Measurements from ENCODE around the gene VARS2.

The VARS2 gene

GRCh38 chr6:30935018-30935417 lies 21.0 kb downstream of the VARS2 start:
- no peaks in the 10 kb centered on the region for H3K4me1 ChIP-seq (ENCODE audit: control insufficient read depth in 1 of 2, insufficient read depth in 2 of 2, low read length in 2 of 2)
- no peaks in the 10 kb centered on the region for H3K36me3 ChIP-seq (ENCODE audit: control insufficient read depth in 1 of 2, insufficient read depth in 2 of 2, low read length in 2 of 2)
- no peak overlapping the region for H3K27ac ChIP-seq (ENCODE audit: low read length)
- H3K27me3 ChIP-seq (ENCODE audit: low read depth, low read length), result no peaks in the 10 kb centered on the region
- no peaks in the 10 kb centered on the region for H3K9me3 ChIP-seq (ENCODE audit: control insufficient read depth in 1 of 2, low read length in 2 of 2)
- H3K4me3 ChIP-seq (ENCODE audit: low read depth in 1 of 2, low read length in 2 of 2), result no peak overlapping the region

GRCh38 chr6:30937265-30937664 lies 23.2 kb downstream of the VARS2 start:
- no peaks in the 10 kb centered on the region for H3K9me3 ChIP-seq (ENCODE audit: control insufficient read depth in 1 of 2, low read length in 2 of 2)
- H3K4me3 ChIP-seq (ENCODE audit: low read depth in 1 of 2, low read length in 2 of 2), result no peak overlapping the region
- H3K27ac ChIP-seq (ENCODE audit: low read length), result no peak overlapping the region
- H3K4me1 ChIP-seq (ENCODE audit: control insufficient read depth in 1 of 2, insufficient read depth in 2 of 2, low read length in 2 of 2), result peaks cover 0 to under 1% of the 10 kb centered on the region in 2 donors
- no peaks in the 10 kb centered on the region for H3K36me3 ChIP-seq (ENCODE audit: control insufficient read depth in 1 of 2, insufficient read depth in 2 of 2, low read length in 2 of 2)
- H3K27me3 ChIP-seq (ENCODE audit: low read depth, low read length), result no peaks in the 10 kb centered on the region

DNA sequence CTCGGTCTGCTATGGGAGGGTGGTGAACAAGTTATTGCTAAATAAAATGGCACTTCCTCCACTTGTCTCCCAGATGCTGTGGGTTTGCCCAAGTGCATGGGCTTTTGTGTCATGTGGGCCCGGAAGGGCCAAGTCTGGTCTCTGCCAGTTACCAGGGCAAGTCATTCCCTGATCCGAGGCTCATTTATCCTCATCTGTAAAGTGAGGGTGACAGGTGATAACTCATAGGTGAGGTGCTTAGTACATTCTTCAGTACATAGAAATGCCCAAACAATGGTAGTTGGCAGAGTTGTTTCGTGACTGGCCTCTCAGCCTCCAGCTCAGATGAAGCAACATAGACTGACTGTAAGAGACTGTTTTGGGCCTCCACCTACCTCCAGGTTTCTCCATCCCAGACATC lies 24.7 kb downstream of the VARS2 start:
- Histone ChIP-seq H3K27ac (ENCODE audit: low read length) (no peak overlapping the region), H3K27me3 (ENCODE audit: low read depth, low read length) (peaks cover 4% of the 10 kb centered on the region), H3K36me3 (ENCODE audit: control insufficient read depth in 1 of 2, insufficient read depth in 2 of 2, low read length in 2 of 2) (no peaks in the 10 kb centered on the region), H3K9me3 (ENCODE audit: control insufficient read depth in 1 of 2, low read length in 2 of 2) (no peaks in the 10 kb centered on the region), H3K4me3 (ENCODE audit: low read depth in 1 of 2, low read length in 2 of 2) (no peak overlapping the region), H3K4me1 (ENCODE audit: control insufficient read depth in 1 of 2, insufficient read depth in 2 of 2, low read length in 2 of 2) (peaks cover 0 to 8% of the 10 kb centered on the region in 2 donors)

GRCh38 chr6:30939473-30939872 lies 25.4 kb downstream of the VARS2 start:
- H3K4me3 ChIP-seq (ENCODE audit: low read depth in 1 of 2, low read length in 2 of 2), result no peak overlapping the region
- H3K27ac ChIP-seq (ENCODE audit: low read length), result no peak overlapping the region
- peaks cover 0 to 8% of the 10 kb centered on the region in 2 donors for H3K4me1 ChIP-seq (ENCODE audit: control insufficient read depth in 1 of 2, insufficient read depth in 2 of 2, low read length in 2 of 2)
- no peaks in the 10 kb centered on the region for H3K9me3 ChIP-seq (ENCODE audit: control insufficient read depth in 1 of 2, low read length in 2 of 2)
- H3K27me3 ChIP-seq (ENCODE audit: low read depth, low read length), result peaks cover 4% of the 10 kb centered on the region
- no peaks in the 10 kb centered on the region for H3K36me3 ChIP-seq (ENCODE audit: control insufficient read depth in 1 of 2, insufficient read depth in 2 of 2, low read length in 2 of 2)

DNA sequence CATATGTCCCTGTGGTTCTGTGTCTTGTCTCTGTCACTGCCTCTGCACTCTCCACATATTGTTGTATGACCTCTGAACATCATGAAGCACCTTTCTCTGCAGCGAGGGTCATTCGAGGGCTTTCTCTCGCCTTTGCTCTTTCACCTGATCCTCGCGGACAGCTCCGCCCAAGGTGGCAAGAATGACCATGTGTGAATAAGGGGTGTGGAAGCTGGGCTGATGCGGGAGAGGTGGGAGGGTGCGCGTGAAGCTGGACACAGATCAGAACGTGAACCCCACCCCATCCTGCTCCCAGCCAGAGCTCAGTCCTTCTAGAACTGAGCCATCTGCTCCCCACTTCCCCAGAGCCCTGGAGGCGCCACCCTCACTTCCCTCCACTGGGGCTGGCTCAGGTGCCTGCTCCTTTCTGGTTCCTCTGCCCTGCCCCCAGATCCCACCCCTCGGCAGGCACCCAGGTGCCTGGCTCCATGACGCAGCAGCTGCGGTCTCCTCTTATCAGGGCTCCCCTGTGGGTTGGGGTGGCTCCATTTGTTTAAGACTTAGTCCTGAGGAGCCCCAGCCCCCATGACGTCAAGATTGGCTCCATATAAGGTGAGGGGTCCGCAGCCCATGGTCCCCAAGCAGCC lies 26.4 kb downstream of the VARS2 start, which contains the start of gene MUCL3:
Gene MUCL3 (plus strand): TSS at position 613 of the 626 bp plus-strand sequence. CDS start 27 bp downstream, outside the sequence.
- Histone ChIP-seq H3K4me1 (ENCODE audit: control insufficient read depth in 1 of 2, insufficient read depth in 2 of 2, low read length in 2 of 2) (peaks cover 0 to 8% of the 10 kb centered on the region in 2 donors), H3K4me3 (ENCODE audit: low read depth in 1 of 2, low read length in 2 of 2) (no peak within 1 kb of the TSS), H3K9me3 (ENCODE audit: control insufficient read depth in 1 of 2, low read length in 2 of 2) (no peaks in the 10 kb centered on the region), H3K36me3 (ENCODE audit: control insufficient read depth in 1 of 2, insufficient read depth in 2 of 2, low read length in 2 of 2) (no peaks in the 10 kb centered on the region), H3K27ac (ENCODE audit: low read length) (no peak within 1 kb of the TSS), H3K27me3 (ENCODE audit: low read depth, low read length) (peaks cover 4% of the 10 kb centered on the region)

DNA sequence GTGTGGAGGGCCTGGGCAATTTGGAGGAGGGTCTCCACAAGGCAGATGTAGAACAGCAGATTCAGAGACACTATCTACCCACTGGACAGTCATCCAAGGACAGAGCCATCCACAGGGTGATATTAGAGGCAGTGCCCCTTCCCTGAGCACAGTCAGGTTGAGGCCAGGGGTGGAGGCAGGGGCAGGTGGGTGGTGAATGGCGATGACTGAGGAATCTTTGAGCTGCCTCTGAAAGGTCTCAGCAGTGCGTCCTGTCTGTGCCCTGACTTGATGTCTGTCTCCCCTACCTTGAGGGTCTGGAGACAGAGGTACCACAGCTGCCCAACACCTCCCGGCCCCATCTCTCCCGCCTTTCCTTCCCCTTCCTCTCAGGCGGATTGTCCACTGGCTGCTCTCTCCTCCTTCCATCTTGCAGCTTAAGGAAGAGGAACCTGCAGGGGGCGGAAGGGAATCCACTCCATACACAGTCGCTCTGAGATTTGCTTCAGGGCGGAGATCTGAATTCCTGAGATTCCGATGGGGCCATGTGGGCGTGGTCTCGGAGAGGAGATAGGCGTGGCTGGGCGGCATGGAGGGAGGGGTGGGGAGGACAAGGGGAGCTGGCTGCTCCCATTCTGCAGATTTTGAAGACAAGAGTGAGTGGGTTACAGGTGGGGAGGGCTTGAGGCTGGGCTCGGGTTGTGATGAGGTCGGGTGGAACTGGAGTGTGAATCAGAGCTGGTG lies 28.5 kb downstream of the VARS2 start:
- peak overlapping the region in 1 of 2 donors; percentile 27 for H3K4me3 ChIP-seq (ENCODE audit: low read depth in 1 of 2, low read length in 2 of 2)
- H3K27ac ChIP-seq (ENCODE audit: low read length), result no peak overlapping the region
- H3K27me3 ChIP-seq (ENCODE audit: low read depth, low read length), result peaks cover 4% of the 10 kb centered on the region
- H3K36me3 ChIP-seq (ENCODE audit: control insufficient read depth in 1 of 2, insufficient read depth in 2 of 2, low read length in 2 of 2), result no peaks in the 10 kb centered on the region
- H3K4me1 ChIP-seq (ENCODE audit: control insufficient read depth in 1 of 2, insufficient read depth in 2 of 2, low read length in 2 of 2), result peaks cover 0 to 8% of the 10 kb centered on the region in 2 donors
- H3K9me3 ChIP-seq (ENCODE audit: control insufficient read depth in 1 of 2, low read length in 2 of 2), result no peaks in the 10 kb centered on the region

- H3K27ac ChIP-seq (ENCODE audit: low read length), result no peak overlapping the region
- H3K36me3 ChIP-seq (ENCODE audit: control insufficient read depth in 1 of 2, insufficient read depth in 2 of 2, low read length in 2 of 2), result no peaks in the 10 kb centered on the region
- H3K4me1 ChIP-seq (ENCODE audit: control insufficient read depth in 1 of 2, insufficient read depth in 2 of 2, low read length in 2 of 2), result peaks cover 0 to 8% of the 10 kb centered on the region in 2 donors
- no peak overlapping the region for H3K4me3 ChIP-seq (ENCODE audit: low read depth in 1 of 2, low read length in 2 of 2)
- no peaks in the 10 kb centered on the region for H3K9me3 ChIP-seq (ENCODE audit: control insufficient read depth in 1 of 2, low read length in 2 of 2)
- H3K27me3 ChIP-seq (ENCODE audit: low read depth, low read length), result peaks cover 4% of the 10 kb centered on the region
Observed at GRCh38 chr6:30944051-30944450, 30.0 kb downstream of the VARS2 start.

GRCh38 chr6:30945281-30945680 lies 31.2 kb downstream of the VARS2 start:
- H3K9me3 ChIP-seq (ENCODE audit: control insufficient read depth in 1 of 2, low read length in 2 of 2), result no peaks in the 10 kb centered on the region
- peaks cover 4% of the 10 kb centered on the region for H3K27me3 ChIP-seq (ENCODE audit: low read depth, low read length)
- peaks cover 0 to 8% of the 10 kb centered on the region in 2 donors for H3K4me1 ChIP-seq (ENCODE audit: control insufficient read depth in 1 of 2, insufficient read depth in 2 of 2, low read length in 2 of 2)
- H3K36me3 ChIP-seq (ENCODE audit: control insufficient read depth in 1 of 2, insufficient read depth in 2 of 2, low read length in 2 of 2), result no peaks in the 10 kb centered on the region
- H3K27ac ChIP-seq (ENCODE audit: low read length), result no peak overlapping the region
- H3K4me3 ChIP-seq (ENCODE audit: low read depth in 1 of 2, low read length in 2 of 2), result no peak overlapping the region

GRCh38 chr6:30947231-30947630 lies 33.2 kb downstream of the VARS2 start:
- peaks cover 4% of the 10 kb centered on the region for H3K27me3 ChIP-seq (ENCODE audit: low read depth, low read length)
- no peak overlapping the region for H3K4me3 ChIP-seq (ENCODE audit: low read depth in 1 of 2, low read length in 2 of 2)
- H3K9me3 ChIP-seq (ENCODE audit: control insufficient read depth in 1 of 2, low read length in 2 of 2), result no peaks in the 10 kb centered on the region
- H3K4me1 ChIP-seq (ENCODE audit: control insufficient read depth in 1 of 2, insufficient read depth in 2 of 2, low read length in 2 of 2), result peaks cover 0 to 8% of the 10 kb centered on the region in 2 donors
- no peak overlapping the region for H3K27ac ChIP-seq (ENCODE audit: low read length)
- no peaks in the 10 kb centered on the region for H3K36me3 ChIP-seq (ENCODE audit: control insufficient read depth in 1 of 2, insufficient read depth in 2 of 2, low read length in 2 of 2)

DNA sequence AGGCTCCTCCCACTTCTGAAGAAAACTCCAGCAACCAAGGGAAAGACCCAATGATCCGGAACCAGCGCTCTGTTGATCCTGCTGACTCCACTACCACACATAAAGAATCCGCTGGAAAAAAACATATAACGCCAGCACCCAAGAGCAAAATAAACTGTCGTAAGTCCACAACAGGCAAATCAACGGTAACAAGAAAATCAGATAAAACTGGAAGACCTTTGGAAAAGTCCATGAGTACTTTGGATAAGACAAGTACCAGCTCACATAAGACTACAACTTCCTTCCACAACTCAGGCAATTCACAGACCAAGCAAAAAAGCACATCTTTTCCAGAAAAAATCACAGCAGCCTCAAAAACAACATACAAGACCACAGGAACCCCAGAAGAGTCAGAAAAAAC lies 34.8 kb downstream of the VARS2 start:
- no peaks in the 10 kb centered on the region for H3K27me3 ChIP-seq (ENCODE audit: low read depth, low read length)
- no peak overlapping the region for H3K27ac ChIP-seq (ENCODE audit: low read length)
- no peaks in the 10 kb centered on the region for H3K4me1 ChIP-seq (ENCODE audit: control insufficient read depth in 1 of 2, insufficient read depth in 2 of 2, low read length in 2 of 2)
- no peak overlapping the region for H3K4me3 ChIP-seq (ENCODE audit: low read depth in 1 of 2, low read length in 2 of 2)
- no peaks in the 10 kb centered on the region for H3K36me3 ChIP-seq (ENCODE audit: control insufficient read depth in 1 of 2, insufficient read depth in 2 of 2, low read length in 2 of 2)
- H3K9me3 ChIP-seq (ENCODE audit: control insufficient read depth in 1 of 2, low read length in 2 of 2), result no peaks in the 10 kb centered on the region

- Histone ChIP-seq H3K36me3 (ENCODE audit: control insufficient read depth in 1 of 2, insufficient read depth in 2 of 2, low read length in 2 of 2) (no peaks in the 10 kb centered on the region), H3K9me3 (ENCODE audit: control insufficient read depth in 1 of 2, low read length in 2 of 2) (no peaks in the 10 kb centered on the region), H3K27ac (ENCODE audit: low read length) (no peak overlapping the region), H3K4me3 (ENCODE audit: low read depth in 1 of 2, low read length in 2 of 2) (no peak overlapping the region), H3K27me3 (ENCODE audit: low read depth, low read length) (no peaks in the 10 kb centered on the region), H3K4me1 (ENCODE audit: control insufficient read depth in 1 of 2, insufficient read depth in 2 of 2, low read length in 2 of 2) (peaks cover 0 to 9% of the 10 kb centered on the region in 2 donors)
Observed at GRCh38 chr6:30951907-30952469, 38.0 kb downstream of the VARS2 start.

Data from muscle layer of duodenum (tissue), 2 donors.